Naive thymus-derived CD8-positive, alpha-beta T cell (primary cell): Measurements from ENCODE around the gene GPX3. TPM values are rescaled to one million over a fixed set of nuclear protein-coding genes. Genes with fewer than 3 reads are reported as not detected.
A peak's percentile ranks its signal among the peaks of the same experiment; 100 is the strongest.

Experiments
- ATAC-seq, 2 donors: fragments of 150-1000 bp; cut with Tn5 transposase in 1 of 2; sonication (Bioruptor Pico), chemical (Tn5 transposase) in 1 of 2; 1 replicate in 1 of 2; 2 replicates in 1 of 2; pipeline ENCODE4 v1.10.0; 2021; ENCODE audit warnings: mild to moderate bottlenecking in 2 of 2, moderate library complexity in 2 of 2
- POLR2A ChIA-PET: fragments of 350-600 bp; sonication (Branson Sonifier 250); formaldehyde crosslinking; loops from one replicate; lab custom pipeline; 2021; ENCODE audit warnings: antibody characterized with exemption; lab: Charles Lee
- DNase-seq, 10 donors: peaks; one replicate each; pipeline versions ENCODE4 v3.0.0 to v3.0.0-alpha.2; 2020 to 2022
- H3K27ac Mint-ChIP-seq, 10 donors: one replicate each; pipeline ENCODE4 v1.8.0; 2020 to 2022; ENCODE audit warnings: mild to moderate bottlenecking in 10 of 10, mixed read lengths in 10 of 10, moderate library complexity in 4 of 10, inconsistent platforms in 1 of 10
- H3K27me3 Mint-ChIP-seq, 5 donors: one replicate each; pipeline ENCODE4 v1.8.0; 2021 to 2022; ENCODE audit warnings: mixed read lengths in 5 of 5
- H3K36me3 Mint-ChIP-seq, 3 donors: one replicate each; pipeline ENCODE4 v1.8.0; 2020 to 2022; ENCODE audit warnings: mixed read lengths in 3 of 3, mild to moderate bottlenecking in 2 of 3, inconsistent platforms in 1 of 3
- H3K4me1 Mint-ChIP-seq, 4 donors: one replicate each; pipeline ENCODE4 v1.8.0; 2021 to 2022; ENCODE audit warnings: mixed read lengths in 4 of 4
- H3K4me3 Mint-ChIP-seq, 10 donors: one replicate each; pipeline ENCODE4 v1.8.0; 2020 to 2022; ENCODE audit warnings: mild to moderate bottlenecking in 10 of 10, mixed read lengths in 10 of 10, moderate library complexity in 6 of 10, inconsistent platforms in 1 of 10
- H3K9me3 Mint-ChIP-seq, 9 donors: one replicate each; pipeline ENCODE4 v1.8.0; 2020 to 2022; ENCODE audit warnings: mixed read lengths in 9 of 9, mild to moderate bottlenecking in 3 of 9, inconsistent platforms in 1 of 9, moderate library complexity in 1 of 9
- polyA plus RNA-seq, 3 donors: library from polyadenylated mRNA; unstranded; fragments of 300-500 nt; fragmentation: Illumina TruSeq; gene quantifications; one replicate each; pipeline ENCODE4 v1.2.3, GENCODE V29; 2021
- total RNA-seq, 8 experiments: library from RNA in 2 of 8; stranded (reverse) in 2 of 8; gene quantifications; one replicate each; pipeline ENCODE4 v1.2.3 and lab custom pipeline; 2021 to 2026

The GPX3 gene
- total and polyA plus RNA-seq, 5 experiments from 2014 or later, result 0.35 to 1.9 TPM; not detected in 3

DNA sequence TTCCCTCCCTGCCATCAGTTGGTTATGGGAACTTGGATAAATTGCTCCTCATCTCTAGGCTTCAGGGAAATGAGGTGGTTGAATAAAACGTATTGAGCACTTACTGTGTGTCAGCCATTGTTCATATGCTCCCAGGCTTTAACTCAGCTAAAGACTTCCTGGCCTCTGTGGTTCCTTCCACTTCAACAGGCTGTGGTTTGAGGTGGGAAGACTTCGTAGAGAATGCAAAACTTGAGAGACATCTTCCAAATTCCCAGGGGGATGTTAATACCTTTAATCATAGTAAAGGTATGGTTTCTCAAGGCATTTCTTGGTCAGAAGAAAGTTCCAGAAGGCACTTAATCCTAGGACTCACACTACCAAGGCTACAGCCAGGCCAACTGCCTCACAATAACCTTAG, 1.5 kb upstream of the GPX3 start:
- ATAC-seq (no peak), DNase-seq (no peak)
- H3K9me3 Mint-ChIP-seq, result no peaks in the 10 kb centered on the region
- POLR2A ChIA-PET, result no interaction called here
- peaks cover 4 to 24% (median 7%) of the 10 kb centered on the region in 5 donors for H3K27me3 Mint-ChIP-seq
- H3K27ac Mint-ChIP-seq, result no peak overlapping the region
- no peaks in the 10 kb centered on the region for H3K36me3 Mint-ChIP-seq
- H3K4me1 Mint-ChIP-seq, result peaks cover 9 to 25% (median 15%) of the 10 kb centered on the region in 4 donors
- H3K4me3 Mint-ChIP-seq, result no peak overlapping the region

DNA sequence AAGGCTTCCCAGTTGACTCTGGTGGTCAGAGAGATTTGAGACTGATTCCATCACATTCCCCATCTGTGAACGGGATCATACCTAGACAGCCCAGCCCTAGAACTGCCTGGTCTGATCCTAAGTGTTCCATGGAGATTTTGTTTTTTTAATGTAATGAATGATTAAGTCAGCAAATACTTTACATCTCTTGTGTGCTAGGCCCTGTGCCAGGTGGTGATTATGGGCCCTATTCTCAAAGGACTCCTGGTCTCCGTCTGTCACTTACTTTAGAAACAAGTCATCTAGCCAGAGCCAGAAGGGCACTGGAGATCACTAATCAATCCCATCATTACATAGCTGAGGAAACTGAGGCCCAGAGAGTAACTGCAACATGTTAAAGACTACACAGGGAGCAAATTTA, 1.1 kb upstream of the GPX3 start:
- Mint-ChIP-seq H3K4me3 (peak overlapping the region in 6 of 10 donors; percentile 8 to 83 (median 52)), H3K36me3 (no peaks in the 10 kb centered on the region), H3K27ac (peak overlapping the region in 1 of 10 donors; percentile 29), H3K27me3 (peaks cover 4 to 24% (median 7%) of the 10 kb centered on the region in 5 donors), H3K9me3 (no peaks in the 10 kb centered on the region), H3K4me1 (peaks cover 13 to 25% (median 17%) of the 10 kb centered on the region in 4 donors)
- POLR2A ChIA-PET, result no interaction called here
- no peak for DNase-seq
- ATAC-seq, result no peak

DNA sequence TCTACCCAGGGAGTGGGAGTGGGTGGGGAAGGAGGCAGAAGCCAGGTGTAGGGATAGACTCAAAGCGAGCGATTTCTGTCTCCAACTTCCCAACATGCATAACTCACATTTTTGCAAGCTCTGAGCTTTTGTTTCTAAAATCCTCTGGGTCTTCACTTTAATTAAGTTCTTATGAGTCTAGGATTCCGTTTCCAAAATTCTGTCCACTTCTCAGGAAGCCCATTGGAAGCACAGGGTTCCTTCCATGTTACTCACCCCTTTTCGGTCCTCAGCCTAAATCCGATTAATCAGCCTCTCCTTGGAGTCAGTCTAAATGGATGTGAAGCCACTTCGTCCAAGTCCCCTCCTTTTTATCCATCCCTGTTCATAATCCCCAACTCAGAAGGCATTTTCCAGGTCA, 1.4 kb downstream of the GPX3 start:
- H3K27me3 Mint-ChIP-seq, result peaks cover 4 to 24% (median 7%) of the 10 kb centered on the region in 5 donors
- no peak for ATAC-seq

DNA sequence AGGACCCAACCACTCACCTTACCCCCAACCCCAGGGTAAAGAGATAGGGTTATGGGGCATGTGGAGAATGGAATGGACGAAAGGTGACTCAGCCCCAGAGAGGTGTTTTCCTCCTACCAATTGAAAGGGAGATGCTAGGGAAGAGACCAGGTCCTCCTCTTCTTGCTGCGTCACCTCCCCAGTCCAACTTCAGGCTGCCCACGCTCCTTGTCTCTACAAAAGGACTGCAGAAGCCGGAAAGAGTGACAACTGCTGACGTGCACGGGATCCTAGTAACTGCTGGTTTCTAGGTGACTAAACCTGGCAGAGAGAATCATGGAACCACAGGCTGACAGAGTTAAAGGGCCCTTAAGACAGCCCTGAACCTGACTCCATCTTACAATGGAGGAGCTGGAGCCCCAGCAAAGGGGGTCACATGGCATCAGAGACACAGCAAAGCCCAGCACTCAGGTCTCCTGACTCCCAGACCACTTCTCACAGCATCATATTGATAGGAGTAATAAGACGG, 2.2 kb downstream of the GPX3 start:
- Mint-ChIP-seq H3K27me3 (peaks cover 2 to 18% (median 5%) of the 10 kb centered on the region in 5 donors), H3K27ac (peak overlapping the region in 1 of 10 donors; percentile 59), H3K4me3 (peak overlapping the region in 1 of 10 donors; percentile 48), H3K36me3 (no peaks in the 10 kb centered on the region), H3K9me3 (no peaks in the 10 kb centered on the region), H3K4me1 (peaks cover 15 to 25% (median 21%) of the 10 kb centered on the region in 4 donors)
- ATAC-seq (no peak), DNase-seq (no peak)
- POLR2A ChIA-PET, result no interaction called here

More for the DNA sequence above, 1.4 kb downstream of the GPX3 start:
- POLR2A ChIA-PET, result no interaction called here
- H3K9me3 Mint-ChIP-seq, result no peaks in the 10 kb centered on the region
- no peaks in the 10 kb centered on the region for H3K36me3 Mint-ChIP-seq
- H3K27ac Mint-ChIP-seq, result peak overlapping the region in 2 of 10 donors; percentile 58 to 64
- peaks cover 15 to 25% (median 21%) of the 10 kb centered on the region in 4 donors for H3K4me1 Mint-ChIP-seq
- H3K4me3 Mint-ChIP-seq, result peak overlapping the region in 5 of 10 donors; percentile 7 to 68 (median 28)
- no peak for DNase-seq

DNA sequence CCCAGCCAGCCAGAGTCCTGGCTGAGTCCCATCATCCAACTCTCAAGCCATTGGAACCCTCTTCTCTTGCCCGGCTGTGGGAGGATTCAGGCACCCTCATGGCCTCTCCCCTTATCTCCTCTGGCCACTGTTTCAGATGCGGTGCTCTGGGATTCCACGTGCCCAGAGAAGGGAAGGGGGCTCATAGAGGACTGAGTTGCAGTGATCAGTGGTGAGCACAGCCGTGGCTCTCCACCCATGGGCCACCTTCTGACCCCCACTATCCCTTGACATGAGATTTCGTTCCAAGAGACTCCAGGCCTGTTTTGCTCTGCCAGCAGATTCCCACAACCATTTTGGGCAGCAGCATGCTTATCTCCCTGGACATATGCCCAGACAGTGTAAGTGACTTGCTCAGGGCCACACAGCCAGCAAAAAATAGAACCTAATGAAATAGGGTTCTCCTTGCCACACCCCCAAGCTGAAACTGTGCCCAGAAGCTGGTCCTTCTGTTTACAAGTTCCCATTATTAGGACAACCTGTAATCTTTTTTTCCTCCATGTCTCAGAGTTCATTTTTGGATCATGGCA, 2.7 kb downstream of the GPX3 start:
- peaks cover 0 to 14% (median 5%) of the 10 kb centered on the region in 5 donors for H3K27me3 Mint-ChIP-seq
- H3K4me3 Mint-ChIP-seq, result no peak overlapping the region
- ATAC-seq (no peak), DNase-seq (no peak)
- peaks cover 0 to under 1% (median 0%) of the 10 kb centered on the region in 3 donors for H3K36me3 Mint-ChIP-seq
- no peaks in the 10 kb centered on the region for H3K9me3 Mint-ChIP-seq
- H3K4me1 Mint-ChIP-seq, result peaks cover 15 to 25% (median 21%) of the 10 kb centered on the region in 4 donors
- H3K27ac Mint-ChIP-seq, result peak overlapping the region in 1 of 10 donors; percentile 54
- POLR2A ChIA-PET, result no interaction called here

DNA sequence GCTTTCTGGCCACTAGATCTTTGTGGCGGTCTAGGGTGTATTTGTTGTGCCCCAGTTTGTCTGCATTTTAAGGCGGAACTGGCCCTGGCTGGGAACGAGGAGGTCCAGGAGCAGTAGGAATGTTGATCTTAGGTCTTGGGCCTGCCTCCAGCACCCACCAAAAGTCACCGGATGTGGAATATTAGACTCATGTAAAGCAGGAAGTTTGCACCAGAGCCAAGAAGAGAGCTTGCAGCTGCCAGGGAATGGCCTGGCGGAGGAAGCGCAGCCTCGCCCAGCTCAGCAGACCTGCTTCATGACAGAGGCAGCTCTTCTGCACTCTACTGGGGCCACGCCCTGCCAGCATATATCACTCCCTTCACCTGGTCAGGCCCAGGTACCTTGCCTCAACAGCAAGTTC, 3.3 kb downstream of the GPX3 start:
- Mint-ChIP-seq H3K27me3 (peaks cover 0 to 14% (median 5%) of the 10 kb centered on the region in 5 donors), H3K4me1 (peaks cover 12 to 25% (median 21%) of the 10 kb centered on the region in 4 donors), H3K9me3 (no peaks in the 10 kb centered on the region), H3K27ac (peak overlapping the region in 1 of 10 donors; percentile 63), H3K36me3 (peaks cover 0 to 6% (median 3%) of the 10 kb centered on the region in 3 donors), H3K4me3 (no peak overlapping the region)
- POLR2A ChIA-PET, result no interaction called here
- DNase-seq (no peak), ATAC-seq (no peak)

DNA sequence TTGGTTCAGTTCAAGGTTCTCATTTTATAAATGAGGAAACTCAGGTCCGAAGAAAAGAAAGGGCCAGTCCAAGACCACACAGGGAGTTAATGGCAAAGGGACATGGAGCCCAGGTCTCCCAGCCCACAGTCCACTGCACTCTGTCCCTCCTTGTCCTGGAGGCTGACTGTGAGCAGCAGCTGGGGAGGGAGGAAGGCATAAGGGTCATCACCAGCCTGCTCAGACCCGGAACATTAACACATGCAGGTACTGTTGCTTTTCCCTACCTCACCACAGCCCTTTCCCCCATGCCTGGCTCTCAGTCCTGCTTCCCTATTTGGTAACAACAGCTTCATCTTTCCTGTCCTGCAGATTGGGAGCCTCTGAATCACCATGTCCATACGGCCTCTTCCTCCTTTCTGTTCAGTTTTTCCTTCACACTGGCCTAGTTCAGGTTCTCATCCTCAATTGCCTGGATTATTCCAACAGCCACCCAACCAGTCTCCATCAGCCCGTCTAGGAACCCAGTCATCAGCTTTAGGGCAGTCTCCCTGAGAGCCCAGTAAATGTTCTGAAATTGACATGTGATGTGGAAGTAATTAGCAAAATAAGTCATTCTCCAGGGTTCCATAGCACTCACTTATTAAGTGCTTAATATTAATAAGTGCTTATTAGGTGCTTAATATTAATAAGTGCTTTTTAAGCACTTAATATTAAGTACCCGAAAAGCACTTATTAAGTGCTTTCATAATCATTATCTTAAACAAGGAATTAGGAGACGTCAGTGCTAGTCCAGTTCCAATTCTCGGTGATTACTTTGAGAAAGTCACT, 4.3 kb downstream of the GPX3 start:
- no peak for DNase-seq
- POLR2A ChIA-PET, result interaction anchor here (0.5 kb wide), 1 partner anchor 8 kb away, joined by 3 read pairs; no protein-coding TSS in a partner anchor
- peaks cover 11 to 24% (median 17%) of the 10 kb centered on the region in 4 donors for H3K4me1 Mint-ChIP-seq
- no peaks in the 10 kb centered on the region for H3K9me3 Mint-ChIP-seq
- H3K4me3 Mint-ChIP-seq, result no peak overlapping the region
- no peak overlapping the region for H3K27ac Mint-ChIP-seq
- peaks cover 0 to 16% (median 12%) of the 10 kb centered on the region in 3 donors for H3K36me3 Mint-ChIP-seq
- peaks cover 0 to 14% (median 3%) of the 10 kb centered on the region in 5 donors for H3K27me3 Mint-ChIP-seq
- no peak for ATAC-seq

DNA sequence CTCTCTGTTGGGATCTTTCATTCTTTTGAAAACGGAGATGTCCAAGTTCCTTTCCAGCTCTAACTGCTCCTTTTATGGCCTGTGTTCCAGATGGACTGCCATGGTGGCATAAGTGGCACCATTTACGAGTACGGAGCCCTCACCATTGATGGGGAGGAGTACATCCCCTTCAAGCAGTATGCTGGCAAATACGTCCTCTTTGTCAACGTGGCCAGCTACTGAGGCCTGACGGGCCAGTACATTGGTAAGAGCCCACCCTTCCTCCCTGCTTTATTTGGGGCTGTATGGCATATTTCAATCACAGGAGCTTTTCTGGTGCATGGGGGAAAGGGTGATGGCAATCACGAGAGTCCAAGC, 4.8 kb downstream of the GPX3 start:
- peaks cover 0 to 21% (median 13%) of the 10 kb centered on the region in 3 donors for H3K36me3 Mint-ChIP-seq
- no peak for ATAC-seq
- no peak for DNase-seq
- no peak overlapping the region for H3K27ac Mint-ChIP-seq
- no peak overlapping the region for H3K4me3 Mint-ChIP-seq
- peaks cover 9 to 20% (median 12%) of the 10 kb centered on the region in 4 donors for H3K4me1 Mint-ChIP-seq
- no peaks in the 10 kb centered on the region for H3K9me3 Mint-ChIP-seq
- POLR2A ChIA-PET, result no interaction called here
- H3K27me3 Mint-ChIP-seq, result peaks cover 0 to 10% (median 3%) of the 10 kb centered on the region in 5 donors

DNA sequence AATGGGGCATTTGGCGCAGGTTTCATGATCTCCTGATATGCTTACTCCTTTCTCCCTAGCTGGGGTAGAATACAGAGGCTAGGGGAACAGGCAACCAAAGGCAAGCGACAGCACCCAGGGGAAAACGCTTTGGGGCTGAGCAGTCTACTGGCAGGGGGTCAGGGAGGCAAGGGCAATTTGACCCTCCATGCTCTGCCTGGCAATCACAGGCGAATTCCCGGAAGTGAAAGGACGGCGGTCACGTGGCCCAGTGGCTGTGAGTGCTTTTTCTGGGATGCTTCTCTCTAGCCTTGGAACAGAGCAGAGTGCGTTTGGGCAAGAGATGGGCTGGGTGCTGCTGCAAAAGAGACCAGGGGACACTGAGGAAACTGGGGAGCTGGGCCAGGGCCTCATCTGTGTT, 5.7 kb downstream of the GPX3 start:
- DNase-seq (no peak), ATAC-seq (no peak)
- Mint-ChIP-seq H3K36me3 (peaks cover 0 to 30% (median 14%) of the 10 kb centered on the region in 3 donors), H3K4me3 (no peak overlapping the region), H3K27ac (no peak overlapping the region), H3K9me3 (no peaks in the 10 kb centered on the region), H3K4me1 (peaks cover 4 to 12% (median 8%) of the 10 kb centered on the region in 4 donors), H3K27me3 (peaks cover 0 to 4% (median 0%) of the 10 kb centered on the region in 5 donors)
- POLR2A ChIA-PET, result no interaction called here

DNA sequence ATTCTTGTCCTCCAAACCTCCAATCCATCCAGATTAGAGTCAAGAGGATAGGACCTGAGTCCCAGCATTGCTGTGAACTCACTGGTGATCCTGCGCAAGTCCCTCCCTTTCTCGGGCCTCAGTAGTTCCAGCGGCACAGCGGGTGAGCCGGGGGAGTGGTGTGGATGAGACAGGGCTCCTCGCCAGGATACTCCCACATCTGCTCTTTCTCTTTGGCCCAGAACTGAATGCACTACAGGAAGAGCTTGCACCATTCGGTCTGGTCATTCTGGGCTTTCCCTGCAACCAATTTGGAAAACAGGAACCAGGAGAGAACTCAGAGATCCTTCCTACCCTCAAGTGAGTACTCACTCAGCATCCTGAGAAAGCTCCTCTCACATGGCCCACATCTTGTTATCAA, 6.3 kb downstream of the GPX3 start:
- DNase-seq (no peak), ATAC-seq (no peak)
- H3K9me3 Mint-ChIP-seq, result no peaks in the 10 kb centered on the region
- H3K36me3 Mint-ChIP-seq, result peaks cover 0 to 36% (median 18%) of the 10 kb centered on the region in 3 donors
- H3K4me1 Mint-ChIP-seq, result peaks cover 2 to 10% (median 5%) of the 10 kb centered on the region in 4 donors
- peaks cover 0 to 3% (median 0%) of the 10 kb centered on the region in 5 donors for H3K27me3 Mint-ChIP-seq
- POLR2A ChIA-PET, result no interaction called here
- peak overlapping the region in 2 of 10 donors; percentile 19 to 54 for H3K27ac Mint-ChIP-seq
- no peak overlapping the region for H3K4me3 Mint-ChIP-seq

DNA sequence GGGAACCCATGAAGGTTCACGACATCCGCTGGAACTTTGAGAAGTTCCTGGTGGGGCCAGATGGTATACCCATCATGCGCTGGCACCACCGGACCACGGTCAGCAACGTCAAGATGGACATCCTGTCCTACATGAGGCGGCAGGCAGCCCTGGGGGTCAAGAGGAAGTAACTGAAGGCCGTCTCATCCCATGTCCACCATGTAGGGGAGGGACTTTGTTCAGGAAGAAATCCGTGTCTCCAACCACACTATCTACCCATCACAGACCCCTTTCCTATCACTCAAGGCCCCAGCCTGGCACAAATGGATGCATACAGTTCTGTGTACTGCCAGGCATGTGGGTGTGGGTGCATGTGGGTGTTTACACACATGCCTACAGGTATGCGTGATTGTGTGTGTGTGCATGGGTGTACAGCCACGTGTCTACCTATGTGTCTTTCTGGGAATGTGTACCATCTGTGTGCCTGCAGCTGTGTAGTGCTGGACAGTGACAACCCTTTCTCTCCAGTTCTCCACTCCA, 7.6 kb downstream of the GPX3 start:
- POLR2A ChIA-PET, result no interaction called here
- peaks cover 0 to 10% (median 5%) of the 10 kb centered on the region in 4 donors for H3K4me1 Mint-ChIP-seq
- H3K36me3 Mint-ChIP-seq, result peaks cover 0 to 49% (median 27%) of the 10 kb centered on the region in 3 donors
- H3K9me3 Mint-ChIP-seq, result no peaks in the 10 kb centered on the region
- peak overlapping the region in 1 of 10 donors; percentile 0 for H3K27ac Mint-ChIP-seq
- no peak for ATAC-seq
- no peaks in the 10 kb centered on the region for H3K27me3 Mint-ChIP-seq
- no peak for DNase-seq
- H3K4me3 Mint-ChIP-seq, result no peak overlapping the region

DNA sequence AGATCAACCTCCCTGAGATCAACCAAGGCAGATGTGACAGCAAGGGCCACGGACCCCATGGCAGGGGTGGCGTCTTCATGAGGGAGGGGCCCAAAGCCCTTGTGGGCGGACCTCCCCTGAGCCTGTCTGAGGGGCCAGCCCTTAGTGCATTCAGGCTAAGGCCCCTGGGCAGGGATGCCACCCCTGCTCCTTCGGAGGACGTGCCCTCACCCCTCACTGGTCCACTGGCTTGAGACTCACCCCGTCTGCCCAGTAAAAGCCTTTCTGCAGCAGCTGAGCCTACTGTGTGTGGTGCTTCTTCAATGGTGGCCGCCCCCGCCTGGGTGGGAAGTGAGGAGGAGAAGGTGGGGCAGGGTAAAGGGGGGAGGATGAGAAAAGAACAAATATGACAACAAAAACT, 8.3 kb downstream of the GPX3 start:
- peaks cover 0 to 10% (median 4%) of the 10 kb centered on the region in 4 donors for H3K4me1 Mint-ChIP-seq
- POLR2A ChIA-PET, result no interaction called here
- H3K9me3 Mint-ChIP-seq, result no peaks in the 10 kb centered on the region
- H3K36me3 Mint-ChIP-seq, result peaks cover under 1 to 56% (median 27%) of the 10 kb centered on the region in 3 donors
- no peaks in the 10 kb centered on the region for H3K27me3 Mint-ChIP-seq
- DNase-seq, result no peak
- peak overlapping the region in 2 of 10 donors; percentile 0 to 57 for H3K27ac Mint-ChIP-seq
- H3K4me3 Mint-ChIP-seq, result no peak overlapping the region
- ATAC-seq, result no peak
